NCI-H446 treated with DMSO at 0.1 percent for 48 hours (cell line): ENCODE measurements around the gene STPG2.

ENCODE experiments used
- DNase-seq: peaks from one replicate; lab custom pipeline; 2025; lab: John Stamatoyannopoulos, UW

The STPG2 gene

GRCh38 chr4:98143001-98143899 lies at the start of gene STPG2:
Gene STPG2 (minus strand): TSS chr4:98143476.
- DNase-seq = peak; percentile 73

GRCh38 chr4:98185279-98185678 lies 42.0 kb upstream of the STPG2 start:
- DNase-seq = no peak

- no peak for DNase-seq
These were observed 38.5 kb upstream of the STPG2 start for GRCh38 chr4:98181809-98182208.

- DNase-seq = peak; percentile 32
These were observed 36.7 kb upstream of the STPG2 start for GRCh38 chr4:98179951-98180350.

GRCh38 chr4:98176531-98176930 lies 33.3 kb upstream of the STPG2 start:
- no peak for DNase-seq

- no peak for DNase-seq
These were observed 26.8 kb upstream of the STPG2 start for GRCh38 chr4:98170035-98170434.

- DNase-seq = no peak
These were observed 23.4 kb upstream of the STPG2 start for GRCh38 chr4:98166731-98167041.

- no peak for DNase-seq
These were observed 22.9 kb upstream of the STPG2 start for GRCh38 chr4:98166025-98166730.

- DNase-seq = no peak
These were observed 19.4 kb upstream of the STPG2 start for GRCh38 chr4:98162696-98163095.

- DNase-seq = no peak
These were observed 8.1 kb upstream of the STPG2 start for GRCh38 chr4:98151145-98151924.

- DNase-seq = no peak
These were observed 7.0 kb upstream of the STPG2 start for GRCh38 chr4:98150092-98150761.

- DNase-seq = no peak
These were observed 5.6 kb upstream of the STPG2 start for GRCh38 chr4:98148856-98149255.

- no peak for DNase-seq
These were observed 17.1 kb downstream of the STPG2 start for GRCh38 chr4:98126141-98126540.

- no peak for DNase-seq
These were observed 17.7 kb downstream of the STPG2 start for GRCh38 chr4:98125585-98125984.

- DNase-seq = no peak
These were observed 25.9 kb downstream of the STPG2 start for GRCh38 chr4:98117363-98117762.

GRCh38 chr4:98113012-98113411 lies 30.3 kb downstream of the STPG2 start:
- peak; percentile 40 for DNase-seq

- DNase-seq = no peak
These were observed 32.3 kb downstream of the STPG2 start for GRCh38 chr4:98110929-98111328.

- DNase-seq = no peak
These were observed 33.1 kb downstream of the STPG2 start for GRCh38 chr4:98110214-98110613.

GRCh38 chr4:98102660-98103059 lies 40.6 kb downstream of the STPG2 start:
- no peak for DNase-seq

GRCh38 chr4:98101988-98102387 lies 41.3 kb downstream of the STPG2 start:
- DNase-seq = no peak

- no peak for DNase-seq
These were observed 44.5 kb downstream of the STPG2 start for GRCh38 chr4:98098764-98099163.

GRCh38 chr4:98094118-98094517 lies 49.2 kb downstream of the STPG2 start:
- no peak for DNase-seq
